HEK293T (cell line): ENCODE data around the gene RPRD1B.

Experiments used
- ARNT ChIP-seq: fragments of 450-650 bp; IDR thresholded peaks from 2 replicates; pipeline ENCODE4 v1.6.1; 2017; ENCODE audit warnings: mild to moderate bottlenecking
- BHLHE40 ChIP-seq: fragments of 450-650 bp; IDR thresholded peaks from 2 replicates; pipeline ENCODE4 v1.6.1; 2016; ENCODE audit warnings: mild to moderate bottlenecking, moderate library complexity, borderline replicate concordance
- ELF4 ChIP-seq: fragments of 450-650 bp; IDR thresholded peaks from 2 replicates; pipeline ENCODE4 v1.6.1; 2017; ENCODE audit warnings: antibody characterized with exemption
- FOXA1 ChIP-seq: fragments of 450-650 bp; IDR thresholded peaks from 2 replicates; pipeline ENCODE4 v1.6.1; 2016; ENCODE audit warnings: mild to moderate bottlenecking
- FOXK2 ChIP-seq: fragments of 450-650 bp; IDR thresholded peaks from 2 replicates; pipeline ENCODE4 v1.6.1; 2016; ENCODE audit warnings: mild to moderate bottlenecking
- FOXM1 ChIP-seq: fragments of 450-650 bp; IDR thresholded peaks from 2 replicates; pipeline ENCODE4 v1.6.1; 2017; ENCODE audit warnings: mild to moderate bottlenecking, borderline replicate concordance
- L3MBTL2 ChIP-seq: fragments of 450-650 bp; conservative IDR thresholded peaks from 2 replicates; pipeline ENCODE4 v1.6.1; 2016; ENCODE audit warnings: mild to moderate bottlenecking
- NFRKB ChIP-seq: fragments of 450-650 bp; IDR thresholded peaks from 2 replicates; pipeline ENCODE4 v1.6.1; 2016; ENCODE audit warnings: mild to moderate bottlenecking, moderate library complexity
- SP1 ChIP-seq: fragments of 450-650 bp; IDR thresholded peaks from 2 replicates; pipeline ENCODE4 v1.6.1; 2017
- ZNF384 ChIP-seq: fragments of 450-650 bp; IDR thresholded peaks from 2 replicates; pipeline ENCODE4 v1.6.1; 2016
- TF ChIP-seq, protein P1 (sequence below): fragments of 450-650 bp; IDR thresholded peaks from 2 replicates; pipeline ENCODE4 v1.6.1; 2016

DNA sequence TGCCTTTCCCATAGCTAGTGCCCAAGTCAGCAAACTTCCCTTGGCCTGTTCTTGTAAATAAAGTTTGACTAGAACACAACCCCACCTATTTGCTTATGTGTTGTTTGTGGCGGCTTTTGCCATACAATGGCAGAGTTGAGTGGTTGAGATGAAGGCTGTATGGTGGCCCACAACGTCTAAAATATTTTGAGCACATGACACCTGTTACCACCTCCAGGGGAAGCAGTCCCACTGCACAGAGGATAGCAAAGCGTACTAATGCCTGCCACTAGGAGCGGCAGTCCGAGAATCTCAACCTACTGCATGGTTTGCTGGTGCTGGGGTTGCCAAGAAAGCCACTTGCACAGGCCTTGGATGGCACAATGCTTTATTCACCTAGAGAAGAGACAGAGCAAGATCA is 72.9 kb downstream of the RPRD1B start:
- TF ChIP-seq ELF4 (no peak), FOXM1 (no peak), FOXA1 (no peak), BHLHE40 (no peak), NFRKB (no peak), FOXK2 (no peak), L3MBTL2 (no peak), SP1 (no peak), ZNF384 (no peak), ARNT (no peak)
- TF ChIP-seq, protein P1, sequence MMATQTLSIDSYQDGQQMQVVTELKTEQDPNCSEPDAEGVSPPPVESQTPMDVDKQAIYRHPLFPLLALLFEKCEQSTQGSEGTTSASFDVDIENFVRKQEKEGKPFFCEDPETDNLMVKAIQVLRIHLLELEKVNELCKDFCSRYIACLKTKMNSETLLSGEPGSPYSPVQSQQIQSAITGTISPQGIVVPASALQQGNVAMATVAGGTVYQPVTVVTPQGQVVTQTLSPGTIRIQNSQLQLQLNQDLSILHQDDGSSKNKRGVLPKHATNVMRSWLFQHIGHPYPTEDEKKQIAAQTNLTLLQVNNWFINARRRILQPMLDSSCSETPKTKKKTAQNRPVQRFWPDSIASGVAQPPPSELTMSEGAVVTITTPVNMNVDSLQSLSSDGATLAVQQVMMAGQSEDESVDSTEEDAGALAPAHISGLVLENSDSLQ = no peak
